Activated CD4-positive, alpha-beta T cell treated with anti-CD3 and anti-CD28 coated beads for 36 hours (primary cell): ENCODE results near the gene GBA3. TPM values are rescaled to one million over a fixed set of nuclear protein-coding genes. Genes with fewer than 3 reads are reported as not detected.

Experiments
- ATAC-seq: fragments of 200-7000 bp; cut with Tn5 transposase; one replicate; pipeline ENCODE4 v1.10.0; 2021; ENCODE audit warnings: mild to moderate bottlenecking, moderate library complexity
- CTCF ChIA-PET: fragments of 350-600 bp; sonication (Branson Sonifier 250); formaldehyde crosslinking; loops from one replicate; lab custom pipeline; 2021; ENCODE audit warnings: antibody characterized with exemption; lab: Charles Lee
- POLR2A ChIA-PET: fragments of 350-600 bp; sonication (Branson Sonifier 250); formaldehyde crosslinking; loops from one replicate; lab custom pipeline; 2021; ENCODE audit warnings: antibody characterized with exemption, inconsistent platforms; lab: Charles Lee
- DNase-seq: peaks from one replicate; pipeline ENCODE4 v3.0.0-alpha.2; 2020
- H3K27ac Mint-ChIP-seq: one replicate; pipeline ENCODE4 v1.8.0; 2021; ENCODE audit warnings: mixed read lengths
- H3K27me3 Mint-ChIP-seq: one replicate; pipeline ENCODE4 v1.8.0; 2021; ENCODE audit warnings: mixed read lengths
- H3K36me3 Mint-ChIP-seq: one replicate; pipeline ENCODE4 v1.8.0; 2021; ENCODE audit warnings: low read depth, mixed read lengths
- H3K4me1 Mint-ChIP-seq: one replicate; pipeline ENCODE4 v1.8.0; 2021; ENCODE audit warnings: mixed read lengths
- H3K4me3 Mint-ChIP-seq: one replicate; pipeline ENCODE4 v1.8.0; 2021; ENCODE audit warnings: mild to moderate bottlenecking, moderate library complexity, mixed read lengths
- H3K9me3 Mint-ChIP-seq: one replicate; pipeline ENCODE4 v1.8.0; 2021; ENCODE audit warnings: low read depth, mixed read lengths
- intact Hi-C, 2 experiments: fragments of 100-400 bp; cut with DNase I in 1 of 2; cut with micrococcal nuclease in 1 of 2; formaldehyde crosslinking; loops; one replicate each; pipeline versions ENCODE4 v1.14.2 to v1.15.1; 2022 to 2024; cut with DNase I, micrococcal nuclease
- total RNA-seq, 2 experiments: library from RNA; stranded (reverse); gene quantifications; one replicate each; pipeline ENCODE4 v1.2.3, GENCODE V29; 2021

Gene GBA3
- total RNA-seq, 2 experiments from 2014 or later, result not detected

- POLR2A ChIA-PET, result no interaction called here
Measured at GRCh38 chr4:22736912-22737311, 44.2 kb downstream of the GBA3 start.

DNA sequence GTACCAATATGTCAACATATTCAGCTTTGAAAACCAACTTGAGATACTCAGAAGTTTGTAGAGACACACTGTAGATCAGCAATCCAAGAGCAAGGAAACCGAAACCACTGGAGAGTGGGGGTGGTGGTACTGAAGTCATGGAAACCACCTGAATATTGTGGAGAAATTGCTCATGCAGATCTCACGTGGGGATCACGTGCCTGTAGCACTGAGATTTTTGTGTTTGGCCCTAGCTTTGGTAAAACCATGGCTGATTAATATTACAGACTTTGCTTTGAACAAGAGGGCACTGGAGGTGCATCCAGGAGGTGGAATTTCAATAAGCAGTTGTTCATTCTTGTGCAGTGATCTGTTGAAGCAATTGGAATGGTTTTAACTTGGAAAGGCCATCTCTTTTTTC, 47.2 kb downstream of the GBA3 start:
- ChIA-PET POLR2A (no interaction called here), CTCF (no interaction called here)
- intact Hi-C loops, result no loop called here
- Mint-ChIP-seq H3K4me3 (no peak overlapping the region), H3K36me3 (no peaks in the 10 kb centered on the region), H3K27ac (no peak overlapping the region), H3K27me3 (peaks cover 2% of the 10 kb centered on the region), H3K9me3 (peaks cover 3% of the 10 kb centered on the region), H3K4me1 (no peaks in the 10 kb centered on the region)
- ATAC-seq, result no peak
- DNase-seq, result no peak

More at GRCh38 chr4:22736912-22737311, 44.2 kb downstream of the GBA3 start:
- no peaks in the 10 kb centered on the region for H3K36me3 Mint-ChIP-seq
- intact Hi-C loops, result no loop called here
- no peak overlapping the region for H3K27ac Mint-ChIP-seq
- H3K4me1 Mint-ChIP-seq, result no peaks in the 10 kb centered on the region
- H3K27me3 Mint-ChIP-seq, result peaks cover 2% of the 10 kb centered on the region
- CTCF ChIA-PET, result no interaction called here
- ATAC-seq (no peak), DNase-seq (no peak)
- H3K4me3 Mint-ChIP-seq, result no peak overlapping the region
- peaks cover 3% of the 10 kb centered on the region for H3K9me3 Mint-ChIP-seq

GRCh38 chr4:22741744-22742143, 49.0 kb downstream of the GBA3 start:
- CTCF ChIA-PET, result no interaction called here
- Mint-ChIP-seq H3K27ac (no peak overlapping the region), H3K27me3 (no peaks in the 10 kb centered on the region)

GRCh38 chr4:22743290-22743689, 50.6 kb downstream of the GBA3 start:
- peaks cover 3% of the 10 kb centered on the region for H3K9me3 Mint-ChIP-seq

More at GRCh38 chr4:22741744-22742143, 49.0 kb downstream of the GBA3 start:
- POLR2A ChIA-PET, result no interaction called here
- H3K4me1 Mint-ChIP-seq, result no peaks in the 10 kb centered on the region
- ATAC-seq, result no peak
- H3K4me3 Mint-ChIP-seq, result no peak overlapping the region
- intact Hi-C loops, result no loop called here
- peaks cover 3% of the 10 kb centered on the region for H3K9me3 Mint-ChIP-seq
- DNase-seq, result no peak
- no peaks in the 10 kb centered on the region for H3K36me3 Mint-ChIP-seq

GRCh38 chr4:22744478-22745062, 51.8 kb downstream of the GBA3 start:
- CTCF ChIA-PET, result no interaction called here
- no peak for DNase-seq
- POLR2A ChIA-PET, result no interaction called here
- ATAC-seq, result no peak
- no peak overlapping the region for H3K4me3 Mint-ChIP-seq
- H3K27ac Mint-ChIP-seq, result no peak overlapping the region
- no peaks in the 10 kb centered on the region for H3K4me1 Mint-ChIP-seq
- no peaks in the 10 kb centered on the region for H3K36me3 Mint-ChIP-seq
- H3K27me3 Mint-ChIP-seq, result no peaks in the 10 kb centered on the region
- intact Hi-C loops, result no loop called here
- peaks cover 3% of the 10 kb centered on the region for H3K9me3 Mint-ChIP-seq

More at GRCh38 chr4:22743290-22743689, 50.6 kb downstream of the GBA3 start:
- Mint-ChIP-seq H3K27ac (no peak overlapping the region), H3K36me3 (no peaks in the 10 kb centered on the region), H3K4me3 (no peak overlapping the region), H3K27me3 (no peaks in the 10 kb centered on the region), H3K4me1 (no peaks in the 10 kb centered on the region)
- intact Hi-C loops, result no loop called here
- ChIA-PET CTCF (no interaction called here), POLR2A (no interaction called here)
- no peak for DNase-seq
- no peak for ATAC-seq

GRCh38 chr4:22745234-22745633, 52.5 kb downstream of the GBA3 start:
- peaks cover 3% of the 10 kb centered on the region for H3K9me3 Mint-ChIP-seq
- no peak overlapping the region for H3K27ac Mint-ChIP-seq
- POLR2A ChIA-PET, result no interaction called here
- no peaks in the 10 kb centered on the region for H3K4me1 Mint-ChIP-seq
- CTCF ChIA-PET, result interaction anchor here (0.8 kb wide), 1 partner anchor 12 kb away, joined by 3 read pairs; no protein-coding TSS in a partner anchor
- ATAC-seq (no peak), DNase-seq (no peak)
- no peaks in the 10 kb centered on the region for H3K27me3 Mint-ChIP-seq
- intact Hi-C loops, result no loop called here
- H3K4me3 Mint-ChIP-seq, result no peak overlapping the region
- no peaks in the 10 kb centered on the region for H3K36me3 Mint-ChIP-seq

DNA sequence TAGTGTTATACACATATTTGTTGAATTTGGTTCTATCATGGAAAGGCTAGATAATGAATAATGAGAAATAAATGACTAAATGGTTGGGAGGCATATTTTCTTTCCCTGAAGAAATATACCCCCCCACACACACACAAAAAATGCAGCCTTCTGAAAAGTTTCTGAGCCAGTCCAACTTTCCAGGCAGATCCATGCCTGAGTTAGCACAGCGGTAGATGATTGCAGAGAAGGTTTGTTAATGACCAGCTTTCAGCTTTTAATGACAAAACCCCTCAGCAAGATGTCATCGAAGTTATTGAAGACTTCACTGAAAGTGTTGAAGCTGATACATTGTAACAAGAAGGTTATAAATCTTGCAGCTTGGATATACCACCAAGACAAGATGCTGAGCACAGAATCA, 61.4 kb downstream of the GBA3 start:
- no peak overlapping the region for H3K27ac Mint-ChIP-seq
- DNase-seq, result no peak

DNA sequence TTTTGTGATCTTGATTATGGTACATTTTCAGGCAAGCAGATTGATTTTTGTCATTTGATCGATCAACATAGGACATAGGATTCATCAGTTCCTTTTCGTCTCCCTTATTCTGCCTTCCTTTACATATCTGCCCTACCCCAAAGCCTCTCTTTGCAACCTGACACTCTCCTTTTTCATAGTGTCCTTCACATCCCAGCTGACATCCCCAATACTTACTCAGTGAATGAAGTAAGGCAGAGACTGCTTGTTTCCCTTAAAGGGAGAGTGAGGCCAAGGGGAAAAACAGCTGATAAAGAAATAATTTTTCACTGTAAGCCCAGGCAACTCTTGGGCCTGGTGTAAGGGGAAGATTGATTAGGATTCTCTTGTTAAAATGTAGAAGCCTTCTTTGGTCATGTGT, 69.8 kb downstream of the GBA3 start:
- ATAC-seq, result no peak
- Mint-ChIP-seq H3K9me3 (no peaks in the 10 kb centered on the region), H3K4me3 (no peak overlapping the region), H3K27ac (no peak overlapping the region), H3K4me1 (no peaks in the 10 kb centered on the region), H3K36me3 (no peaks in the 10 kb centered on the region), H3K27me3 (peaks cover 5% of the 10 kb centered on the region)
- POLR2A ChIA-PET, result no interaction called here
- intact Hi-C loops, result no loop called here
- DNase-seq, result no peak
- CTCF ChIA-PET, result interaction anchor here (0.8 kb wide), 1 partner anchor 10 kb away, joined by 3 read pairs; no protein-coding TSS in a partner anchor

More for the DNA sequence above, 61.4 kb downstream of the GBA3 start:
- CTCF ChIA-PET, result no interaction called here
- intact Hi-C loops, result no loop called here
- no peaks in the 10 kb centered on the region for H3K36me3 Mint-ChIP-seq
- no peaks in the 10 kb centered on the region for H3K4me1 Mint-ChIP-seq
- no peaks in the 10 kb centered on the region for H3K27me3 Mint-ChIP-seq
- POLR2A ChIA-PET, result no interaction called here
- no peak for ATAC-seq
- H3K4me3 Mint-ChIP-seq, result no peak overlapping the region
- H3K9me3 Mint-ChIP-seq, result peaks cover 3% of the 10 kb centered on the region

DNA sequence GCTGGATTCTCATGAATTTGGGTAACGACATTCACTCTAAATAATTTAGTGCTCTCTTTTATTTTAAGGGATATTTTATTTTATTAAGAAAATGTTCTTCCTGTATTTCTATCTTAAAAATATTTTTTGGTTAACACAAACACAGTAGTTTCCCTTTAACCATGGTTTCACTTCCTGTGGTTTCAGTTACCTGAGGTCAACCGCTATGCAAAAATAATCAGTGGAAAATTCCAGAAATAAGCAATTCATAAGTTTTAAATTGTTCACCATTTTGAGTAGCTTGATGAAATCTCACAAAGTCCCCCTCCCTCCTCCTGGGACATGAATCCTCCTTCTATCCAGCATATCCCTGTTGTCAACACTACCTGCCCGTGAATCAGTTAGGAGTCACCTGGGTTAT, 71.4 kb downstream of the GBA3 start:
- Mint-ChIP-seq H3K4me1 (no peaks in the 10 kb centered on the region), H3K27ac (no peak overlapping the region), H3K36me3 (no peaks in the 10 kb centered on the region), H3K4me3 (no peak overlapping the region), H3K27me3 (peaks cover 5% of the 10 kb centered on the region), H3K9me3 (no peaks in the 10 kb centered on the region)
- ChIA-PET CTCF (no interaction called here), POLR2A (no interaction called here)
- intact Hi-C loops, result no loop called here
- DNase-seq (no peak), ATAC-seq (no peak)

DNA sequence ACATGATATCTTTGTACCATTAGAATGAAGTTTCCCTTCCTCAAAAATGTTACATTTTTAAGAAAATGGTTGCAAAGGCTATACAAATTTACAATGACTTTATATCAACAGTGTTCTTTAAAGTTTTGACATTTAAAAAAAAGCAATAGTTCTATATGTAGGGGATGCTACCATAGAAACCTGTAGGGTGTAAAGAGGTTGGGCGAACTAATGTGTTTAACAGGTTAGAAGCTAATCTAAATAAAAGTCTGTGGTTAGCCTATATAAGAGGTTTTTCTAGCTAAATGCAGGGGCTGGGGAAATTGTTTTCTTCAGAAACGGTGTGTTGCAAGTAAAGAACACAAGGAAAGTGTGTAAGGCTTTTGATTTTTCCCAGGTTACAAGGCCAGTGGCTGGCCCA, 73.3 kb downstream of the GBA3 start:
- H3K27ac Mint-ChIP-seq, result no peak overlapping the region
- H3K4me1 Mint-ChIP-seq, result no peaks in the 10 kb centered on the region
- no peak for ATAC-seq
- DNase-seq, result no peak
- intact Hi-C loops, result no loop called here
- ChIA-PET CTCF (no interaction called here), POLR2A (no interaction called here)
- no peak overlapping the region for H3K4me3 Mint-ChIP-seq
- H3K36me3 Mint-ChIP-seq, result no peaks in the 10 kb centered on the region
- peaks cover 3% of the 10 kb centered on the region for H3K27me3 Mint-ChIP-seq
- H3K9me3 Mint-ChIP-seq, result no peaks in the 10 kb centered on the region

GRCh38 chr4:22778547-22779163, 85.9 kb downstream of the GBA3 start:
- Mint-ChIP-seq H3K27ac (no peak overlapping the region), H3K4me3 (no peak overlapping the region), H3K4me1 (no peaks in the 10 kb centered on the region), H3K36me3 (no peaks in the 10 kb centered on the region), H3K27me3 (no peaks in the 10 kb centered on the region), H3K9me3 (no peaks in the 10 kb centered on the region)
- ChIA-PET POLR2A (no interaction called here), CTCF (interaction anchor here (0.5 to 0.7 kb wide), 2 partner anchors 862 to 1992 kb away, joined by 3 read pairs; no protein-coding TSS in a partner anchor)
- DNase-seq, result no peak
- intact Hi-C loops, result no loop called here
- no peak for ATAC-seq

DNA sequence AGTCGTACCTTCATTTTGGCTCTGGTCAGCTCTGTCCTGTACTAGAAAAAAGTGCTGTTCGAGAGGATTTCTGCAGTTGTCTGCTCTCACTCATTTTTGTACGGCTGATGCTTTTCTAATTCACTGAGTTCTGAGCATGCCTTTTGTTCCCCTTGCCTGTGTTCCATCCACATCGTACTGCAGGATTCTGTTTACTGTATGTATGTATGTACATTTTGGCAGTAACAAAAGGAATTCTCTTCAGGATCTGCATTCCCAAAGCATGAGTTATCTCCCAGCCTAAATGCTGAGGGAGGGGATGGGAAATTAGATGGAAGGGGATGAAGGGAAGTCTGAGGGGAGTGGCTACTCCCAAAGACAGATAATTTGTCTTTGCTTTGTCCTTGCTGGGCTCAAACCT, 87.6 kb downstream of the GBA3 start:
- Mint-ChIP-seq H3K27me3 (no peaks in the 10 kb centered on the region), H3K4me1 (no peaks in the 10 kb centered on the region), H3K4me3 (no peak overlapping the region), H3K27ac (no peak overlapping the region), H3K9me3 (no peaks in the 10 kb centered on the region), H3K36me3 (no peaks in the 10 kb centered on the region)
- DNase-seq (no peak), ATAC-seq (no peak)
- intact Hi-C loops, result no loop called here
- ChIA-PET CTCF (no interaction called here), POLR2A (no interaction called here)
